B cell (primary cell): ENCODE results near the gene FEZF2.

ENCODE experiments used
- CTCF ChIP-seq: fragments of 200-600 bp; IDR thresholded peaks from one replicate; pipeline ENCODE4 v1.8.0; 2022; ENCODE audit warnings: antibody characterized with exemption, mild to moderate bottlenecking
- EZH2 ChIP-seq: IDR thresholded peaks from 2 replicates; pipeline ENCODE4 v1.6.1; 2012; ENCODE audit warnings: borderline replicate concordance, low read depth, mild to moderate bottlenecking, moderate library complexity, low read length; ENCODE audit not compliant: insufficient read depth, poor library complexity, severe bottlenecking

- TF ChIP-seq EZH2 (no peak), CTCF (no peak)
Measured at GRCh38 chr3:62361261-62361660, 12.1 kb downstream of the FEZF2 start.
